DMS153 treated with DMSO at 0.1 percent for 48 hours (cell line): ENCODE data around the gene HOXC10.

ENCODE experiments used
- DNase-seq: peaks from one replicate; lab custom pipeline; 2025; ENCODE audit not compliant: unreplicated experiment; lab: John Stamatoyannopoulos, UW

Gene HOXC10

GRCh38 chr12:53990311-53991076 is 5.5 kb downstream of the HOXC10 start:
- DNase-seq: peak; percentile 24

DNA sequence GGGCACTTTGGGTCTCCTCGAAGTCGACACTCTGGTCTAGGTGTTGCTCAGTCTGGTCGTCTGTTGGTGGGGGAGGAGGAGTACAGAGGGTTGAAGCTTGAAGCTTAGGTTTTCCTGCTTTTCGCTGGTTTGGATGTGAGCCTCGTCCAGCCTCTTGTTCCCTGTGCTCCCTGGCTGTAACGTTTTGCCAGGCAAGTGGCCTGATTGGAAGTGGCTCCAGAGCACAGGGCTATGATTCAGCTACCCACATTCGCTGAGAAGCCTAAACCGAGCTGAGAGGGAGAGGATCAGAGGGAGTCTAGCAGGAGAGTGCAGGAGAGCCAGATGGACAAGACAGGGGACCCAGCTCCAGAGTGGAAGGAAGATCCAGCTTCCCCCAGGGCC is 6.1 kb downstream of the HOXC10 start:
- DNase-seq: no peak

- DNase-seq: no peak
Observed at GRCh38 chr12:53992377-53992889, 7.5 kb downstream of the HOXC10 start.

- DNase-seq: no peak
Observed at GRCh38 chr12:53993162-53994008, 8.4 kb downstream of the HOXC10 start.

- DNase-seq: no peak
Observed at GRCh38 chr12:53994009-53994263, 9.0 kb downstream of the HOXC10 start.

DNA sequence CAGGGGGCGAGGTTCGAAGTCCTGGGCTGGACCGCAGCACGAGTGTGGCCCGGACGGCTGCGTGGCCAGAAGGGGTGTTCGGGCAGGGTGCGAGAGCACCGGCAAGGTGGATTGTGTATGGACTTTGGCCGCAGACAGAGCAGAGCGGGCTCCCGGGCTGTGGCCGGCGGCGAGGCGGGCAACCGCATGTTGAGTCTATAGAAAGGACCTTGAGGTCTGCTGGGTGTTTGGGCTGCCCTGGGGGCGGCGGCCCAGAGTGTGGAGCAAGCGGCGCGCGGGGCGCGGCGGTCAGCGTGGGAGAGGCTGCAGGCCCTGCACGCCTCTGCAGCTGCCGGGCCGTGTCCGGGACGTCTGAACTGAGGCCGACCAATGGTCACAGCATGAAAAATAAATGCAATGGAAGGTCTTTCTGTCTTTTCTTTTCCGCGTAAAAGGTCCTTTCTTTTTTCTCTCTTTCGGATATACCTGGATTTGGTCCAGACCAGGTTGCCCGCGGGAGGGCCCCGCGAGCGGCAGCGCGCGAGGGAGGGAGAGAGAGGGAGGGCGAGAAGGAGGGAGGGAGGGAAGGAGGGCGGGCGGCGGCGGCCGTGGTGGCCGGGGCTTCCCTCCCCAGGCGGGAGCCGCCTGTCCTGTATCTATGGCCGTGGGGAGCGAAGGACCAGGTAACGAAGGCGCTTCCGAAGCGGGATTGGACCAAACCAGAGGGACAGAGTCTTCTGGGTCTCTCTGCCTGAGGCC is 9.5 kb downstream of the HOXC10 start:
- DNase-seq: no peak

DNA sequence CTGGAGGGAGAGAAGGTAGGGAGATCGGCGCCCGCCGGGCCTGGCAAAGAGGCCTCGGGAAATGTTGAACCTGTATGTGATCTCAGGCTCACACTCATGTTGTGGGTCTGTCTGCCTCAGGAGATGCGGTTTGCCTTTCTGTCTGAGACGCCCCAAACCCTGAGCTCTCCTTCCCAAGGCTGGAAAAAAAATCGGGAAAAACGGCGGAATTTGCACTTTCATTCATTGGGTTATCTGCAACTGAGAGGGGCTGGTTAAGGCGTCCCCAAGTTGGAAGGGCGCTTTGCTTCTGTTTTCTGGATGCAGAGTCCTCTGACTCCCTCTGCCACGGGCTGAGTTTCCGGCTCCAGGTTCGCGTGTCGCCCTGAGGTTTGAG is 10.0 kb downstream of the HOXC10 start:
- DNase-seq: no peak

- no peak for DNase-seq
Observed at GRCh38 chr12:53995378-53996239, 10.7 kb downstream of the HOXC10 start.

DNA sequence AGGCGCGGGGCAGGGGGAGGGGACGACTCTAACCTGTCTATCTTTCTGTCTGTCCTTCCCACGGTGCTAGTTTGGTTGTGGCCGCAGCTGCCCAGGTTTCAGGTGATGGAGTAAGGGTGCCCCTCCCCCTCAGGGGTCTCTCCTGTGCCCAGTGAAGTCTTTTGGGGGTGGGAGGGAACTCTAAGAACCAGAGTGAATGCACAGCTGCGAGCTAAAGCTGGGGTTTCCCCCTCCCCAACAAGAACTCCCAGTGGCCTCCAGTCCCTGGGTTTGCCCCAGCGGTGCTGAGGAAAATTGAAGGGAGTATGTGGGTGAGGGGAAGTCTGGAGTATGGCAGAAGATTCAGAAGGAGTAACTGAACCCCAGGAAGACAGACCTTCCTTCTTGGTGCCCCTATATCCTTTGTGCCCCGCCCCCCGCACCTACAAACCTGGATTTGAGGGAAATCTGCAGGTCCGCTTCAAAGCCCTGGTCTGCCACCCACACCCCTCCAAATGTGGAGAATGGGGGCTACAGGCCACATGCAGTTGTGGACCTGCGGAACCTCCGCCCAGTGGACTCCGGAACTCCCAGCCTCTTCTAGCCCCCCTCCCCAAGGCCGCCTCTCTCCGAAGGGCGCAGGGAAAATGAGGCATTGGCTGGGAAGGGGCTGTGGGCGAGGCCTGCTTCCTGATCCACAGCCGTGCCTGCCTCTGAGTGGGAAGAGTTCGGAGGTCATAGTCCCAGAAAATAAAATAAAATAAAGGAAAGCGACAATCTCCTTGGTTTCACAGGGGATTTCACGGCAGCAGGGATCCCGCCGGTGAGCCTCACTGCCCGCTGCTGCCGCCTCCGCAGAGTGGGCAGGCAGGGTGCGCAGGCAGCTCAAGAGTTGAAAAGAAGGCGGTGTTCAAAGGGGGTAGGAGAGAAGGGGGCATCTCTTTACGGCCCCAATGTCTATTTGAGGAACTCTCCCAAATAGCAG is 11.6 kb downstream of the HOXC10 start:
- DNase-seq: no peak

DNA sequence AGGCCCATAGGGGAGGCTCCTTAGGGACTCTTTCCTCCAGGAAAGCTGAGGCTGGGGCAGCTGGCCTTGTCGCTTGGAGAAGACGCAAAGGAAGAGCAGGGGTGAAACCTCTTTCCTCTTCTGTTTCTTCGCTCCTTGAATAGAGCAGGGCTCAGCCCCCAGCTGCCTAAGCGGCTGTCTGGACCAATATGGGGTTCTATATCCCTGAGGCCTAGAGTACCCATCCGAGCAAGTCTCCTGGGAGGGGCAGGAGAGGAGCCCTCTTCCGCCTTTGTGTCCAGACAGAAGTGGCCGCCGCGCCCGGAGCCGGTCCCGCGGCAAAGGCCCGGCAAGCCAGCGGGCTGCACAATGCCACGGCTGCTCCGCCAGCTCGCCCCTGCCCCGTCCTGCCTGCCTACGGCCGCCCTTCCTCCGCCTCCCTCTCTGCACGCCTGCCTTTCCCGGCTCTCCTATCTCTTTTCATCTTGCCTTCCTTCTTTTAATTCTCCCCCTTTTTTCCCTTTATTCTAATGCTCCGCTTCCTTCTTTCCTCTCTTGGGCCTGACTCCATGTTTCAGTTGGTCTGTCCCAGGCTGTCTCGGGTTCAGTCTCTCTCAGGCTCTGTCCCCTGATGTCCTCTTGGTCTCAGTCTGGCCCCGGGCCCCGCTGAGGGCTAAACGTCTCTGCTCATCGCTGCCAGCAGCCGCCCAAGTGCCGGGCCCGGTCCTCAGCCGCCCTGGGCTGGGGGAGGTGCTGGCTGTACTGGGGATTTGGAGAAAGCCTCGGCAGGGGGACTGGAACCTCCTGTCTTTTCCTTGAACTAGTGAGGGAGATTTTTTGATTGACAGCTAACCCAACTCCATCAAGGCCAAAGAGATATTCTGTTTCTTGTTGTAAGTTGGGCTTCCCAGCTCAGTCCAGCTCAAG is 12.5 kb downstream of the HOXC10 start:
- no peak for DNase-seq

DNA sequence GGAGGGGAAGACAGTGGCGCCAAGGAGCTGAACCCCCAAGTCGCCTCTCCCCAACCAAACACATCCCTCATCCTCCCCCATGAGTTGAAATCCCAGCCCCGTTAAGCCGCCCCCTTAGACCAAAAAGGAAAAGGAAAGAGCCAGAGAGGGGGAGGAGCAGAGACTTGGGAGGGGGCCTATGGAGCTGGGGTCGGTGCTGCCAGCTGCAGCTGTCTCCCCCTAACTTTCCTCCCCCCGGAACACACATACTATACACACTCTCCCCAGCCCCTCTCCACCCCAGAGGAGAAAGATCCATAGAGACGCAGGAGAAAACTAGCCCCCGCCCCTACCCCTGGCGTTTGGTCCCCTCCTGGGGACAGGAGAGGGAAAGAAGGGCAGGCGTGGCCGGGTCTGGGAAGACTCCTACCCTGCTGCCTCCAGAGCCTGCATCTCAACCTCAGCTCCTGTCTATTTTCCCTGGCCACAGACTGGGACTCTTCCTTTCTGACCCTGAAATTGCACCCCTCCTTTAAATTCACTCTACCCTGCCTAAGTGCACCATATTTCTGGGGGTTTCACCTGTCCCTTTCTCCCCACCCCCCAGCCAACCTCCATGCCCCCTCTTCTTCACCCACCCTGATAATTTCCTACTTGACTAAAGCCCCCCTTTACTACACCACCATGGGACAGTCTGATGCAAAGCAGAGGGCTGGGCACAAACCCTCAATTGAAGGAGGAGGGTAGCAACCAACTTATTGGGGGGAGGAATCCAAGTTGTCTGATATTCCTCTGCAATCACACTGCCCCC is 13.4 kb downstream of the HOXC10 start:
- DNase-seq: no peak

DNA sequence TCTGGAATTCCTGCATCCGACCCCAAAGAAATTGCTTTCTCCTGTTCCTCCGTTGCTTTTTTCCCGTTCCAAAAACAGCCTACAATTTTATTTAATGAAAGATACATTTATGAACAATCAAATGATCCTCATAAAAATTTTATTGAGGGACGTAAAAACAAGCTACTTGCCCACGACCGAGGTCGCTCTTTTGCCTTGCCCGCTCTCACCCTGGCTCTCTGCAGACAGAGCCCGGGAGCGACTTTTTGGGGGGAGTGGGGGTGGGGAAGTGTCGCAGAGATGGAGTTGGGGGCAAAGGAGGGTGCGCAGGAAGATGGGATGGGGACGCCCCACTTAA is 13.9 kb downstream of the HOXC10 start:
- DNase-seq: no peak

- DNase-seq: no peak
Observed at GRCh38 chr12:53999559-54000115, 14.7 kb downstream of the HOXC10 start.

DNA sequence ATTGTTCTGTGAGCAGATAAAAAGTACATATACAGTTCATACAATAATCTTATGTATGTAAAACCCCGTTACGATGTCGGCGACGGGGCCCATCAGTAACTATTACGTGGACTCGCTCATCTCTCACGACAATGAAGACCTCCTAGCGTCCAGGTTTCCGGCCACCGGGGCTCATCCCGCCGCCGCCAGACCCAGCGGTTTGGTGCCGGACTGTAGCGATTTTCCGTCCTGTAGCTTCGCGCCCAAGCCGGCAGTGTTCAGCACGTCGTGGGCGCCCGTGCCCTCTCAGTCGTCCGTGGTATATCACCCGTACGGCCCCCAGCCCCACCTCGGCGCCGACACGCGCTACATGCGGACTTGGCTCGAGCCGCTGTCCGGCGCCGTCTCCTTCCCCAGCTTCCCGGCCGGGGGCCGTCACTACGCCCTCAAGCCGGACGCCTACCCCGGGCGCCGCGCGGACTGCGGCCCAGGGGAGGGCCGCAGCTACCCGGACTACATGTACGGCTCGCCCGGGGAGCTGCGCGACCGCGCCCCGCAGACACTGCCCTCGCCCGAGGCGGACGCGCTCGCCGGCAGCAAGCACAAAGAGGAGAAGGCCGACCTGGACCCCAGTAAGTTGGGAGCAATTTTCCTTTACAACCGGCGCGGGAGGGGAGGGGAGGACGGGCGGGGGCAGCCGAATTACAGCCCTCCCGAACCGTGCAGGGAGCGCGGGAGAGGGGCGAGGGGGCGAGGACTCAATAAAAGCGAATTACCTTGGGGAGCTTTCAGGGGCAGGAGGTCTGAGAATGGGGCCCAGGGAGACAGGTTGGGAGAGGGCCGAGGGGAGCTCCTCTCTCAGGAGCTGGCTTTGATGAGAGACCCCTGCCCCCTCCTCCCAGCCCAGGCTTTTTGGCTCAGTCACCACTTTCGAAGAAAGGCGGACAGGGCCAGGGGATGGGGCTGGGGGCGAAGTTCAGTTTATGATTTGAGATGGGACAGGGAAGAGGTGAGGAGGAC is 15.5 kb downstream of the HOXC10 start, which contains the start of gene HOXC9:
HOXC9 (plus strand) TSS at position 46 of the 999 bp plus-strand sequence; CDS start at position 74, 28 bp downstream.
- DNase-seq: no peak

GRCh38 chr12:54001283-54002187 is 16.6 kb downstream of the HOXC10 start:
- no peak for DNase-seq
